ENCODE data around the gene OR12D2. TPM values are rescaled to one million over a fixed set of nuclear protein-coding genes. Genes with fewer than 3 reads are reported as not detected.

Gene OR12D2, protein sequence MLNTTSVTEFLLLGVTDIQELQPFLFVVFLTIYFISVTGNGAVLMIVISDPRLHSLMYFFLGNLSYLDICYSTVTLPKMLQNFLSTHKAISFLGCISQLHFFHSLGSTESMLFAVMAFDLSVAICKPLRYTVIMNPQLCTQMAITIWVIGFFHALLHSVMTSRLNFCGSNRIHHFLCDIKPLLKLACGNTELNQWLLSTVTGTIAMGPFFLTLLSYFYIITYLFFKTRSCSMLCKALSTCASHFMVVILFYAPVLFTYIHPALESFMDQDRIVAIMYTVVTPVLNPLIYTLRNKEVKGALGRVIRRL
- not detected in 2 replicates for total RNA-seq

GRCh38 chr6:29395331-29395730, at the start of gene OR12D2:
Gene OR12D2 (plus strand): TSS chr6:29395631. CDS start chr6:29396700, 1,069 bp downstream.

DNA sequence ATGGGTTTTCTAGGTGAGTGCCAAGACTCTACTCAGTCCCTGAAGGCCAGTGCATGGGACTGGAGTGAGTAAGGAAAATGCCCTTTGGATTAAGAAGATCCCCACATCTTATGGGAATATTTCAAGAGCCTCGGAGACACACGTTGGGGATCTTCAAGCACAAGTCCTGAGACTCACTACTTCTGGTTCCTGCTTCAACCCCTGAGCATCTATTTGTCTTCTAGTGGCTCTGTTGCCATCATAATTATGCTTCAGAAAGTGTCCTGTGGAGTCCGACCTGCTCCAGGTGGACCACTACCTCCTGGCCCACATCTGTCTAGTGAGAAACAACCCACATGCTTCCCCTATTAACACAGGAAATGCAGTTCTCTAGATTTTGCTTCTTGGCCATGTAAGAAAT, 26.7 kb upstream of the OR12D2 start, which contains the start of gene OR5V1:
Gene OR5V1 (minus strand): TSS at position 101 of the 400 bp plus-strand sequence. CDS start 12,670 bp downstream, outside the sequence.

DNA sequence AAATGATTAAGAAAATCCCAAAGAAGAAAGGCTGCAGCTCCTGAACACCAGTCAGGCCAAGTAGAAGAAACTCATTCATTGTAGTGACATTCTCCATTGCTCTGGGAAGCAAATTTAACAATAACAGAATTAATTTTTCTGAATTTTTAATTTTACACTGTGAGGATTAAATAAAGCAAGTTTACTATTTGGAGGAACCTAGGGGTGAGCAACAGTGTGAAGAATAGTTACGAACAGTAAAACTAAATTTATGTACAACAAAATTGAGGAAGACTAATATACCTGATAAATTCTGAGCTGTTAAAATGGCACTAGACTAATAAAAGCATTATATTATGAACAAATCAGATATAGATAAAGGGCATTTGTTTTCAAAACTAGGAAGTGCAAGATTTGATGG, 20.2 kb upstream of the OR12D2 start, which contains the start of gene OR12D3:
Gene OR12D3 (minus strand): TSS at position 101 of the 400 bp plus-strand sequence. CDS start 4 bp downstream, at position 97.

GRCh38 chr6:29414588-29414987, 19.2 kb downstream of the OR12D2 start, which contains the start of gene OR12D1:
Gene OR12D1 (plus strand): TSS chr6:29414928.

DNA sequence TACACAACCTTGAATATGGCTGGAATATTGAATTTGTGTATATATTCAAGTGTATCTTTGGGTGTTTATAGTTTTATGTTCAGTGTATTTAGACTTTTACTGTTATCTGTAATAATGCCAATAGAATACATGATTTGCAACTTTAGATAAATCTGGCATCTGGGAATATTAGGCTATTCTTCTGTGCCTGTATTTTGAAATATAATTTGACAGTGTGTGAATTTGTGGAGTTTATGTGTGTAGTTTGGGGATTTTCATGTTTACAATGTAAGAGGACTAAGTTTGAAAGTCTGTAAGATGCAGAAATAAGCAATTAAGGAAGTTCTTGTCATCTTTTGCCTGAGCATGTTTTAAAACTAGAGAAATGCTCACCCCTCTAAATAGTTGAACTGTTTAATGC, 43.6 kb downstream of the OR12D2 start, which contains the start of gene OR10C1:
Gene OR10C1 (plus strand): TSS at position 301 of the 400 bp plus-strand sequence. CDS start 710 bp downstream, outside the sequence.

Other genes with a start within 250 kb of the OR12D2 start
- not detected in 2 replicates for gene OR2J2, start 224.7 kb upstream of the OR12D2 start, total RNA-seq
- not detected in 2 replicates for gene OR14J1, start 93.9 kb upstream of the OR12D2 start, total RNA-seq
- gene OR5V1, start 26.8 kb upstream of the OR12D2 start, total RNA-seq = not detected in 2 replicates
- gene OR12D3, start 20.3 kb upstream of the OR12D2 start, total RNA-seq = not detected in 2 replicates
- gene OR12D1, start 19.3 kb downstream of the OR12D2 start, total RNA-seq = not detected in 2 replicates
- not detected in 2 replicates for gene OR10C1, start 43.7 kb downstream of the OR12D2 start, total RNA-seq
- gene OR11A1, start 61.4 kb downstream of the OR12D2 start, total RNA-seq = not detected in 2 replicates
- not detected in 2 replicates for gene OR2H1, start 61.5 kb downstream of the OR12D2 start, total RNA-seq
- not detected in 2 replicates for gene MAS1L, start 92.3 kb downstream of the OR12D2 start, total RNA-seq
- 0.32 and 1.2 TPM in 2 replicates for gene UBD, start 164.1 kb downstream of the OR12D2 start, total RNA-seq
- not detected in 2 replicates for gene OR2H2, start 189.5 kb downstream of the OR12D2 start, total RNA-seq
- 3.6 and 11.6 TPM in 2 replicates for gene GABBR1, start 237.6 kb downstream of the OR12D2 start, total RNA-seq